ENCODE results near the gene KRTAP25-1.

KRTAP25-1 gene

GRCh38 chr21:30245061-30245460 is 44.3 kb downstream of the KRTAP25-1 start:
- no peak for DNase-seq

DNA sequence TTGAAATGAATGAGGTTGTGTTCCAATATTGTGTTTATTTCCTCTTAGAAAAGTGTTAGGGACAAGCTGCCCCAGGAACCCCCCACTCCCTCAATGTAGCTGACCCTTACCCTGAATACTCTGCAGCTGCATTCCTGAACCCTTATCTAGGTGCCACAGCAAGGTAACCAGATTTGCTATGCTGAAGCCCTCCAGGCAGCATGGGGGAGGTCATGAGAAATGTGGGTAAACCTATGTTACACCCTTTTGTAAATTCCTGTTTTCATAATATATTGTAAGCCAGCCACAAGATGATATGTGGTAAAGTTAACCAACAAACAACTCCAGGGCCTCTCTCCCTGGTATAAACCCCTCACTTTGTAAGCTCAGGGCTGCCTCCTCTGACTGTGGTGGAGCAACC is 45.6 kb downstream of the KRTAP25-1 start:
- DNase-seq, result no peak

- no peak for DNase-seq
Observed at GRCh38 chr21:30240661-30241060, 48.7 kb downstream of the KRTAP25-1 start.

Measured in Kasumi-1 (cell line).